Measurements from ENCODE around the gene MAJIN.

The MAJIN gene

GRCh38 chr11:64914123-64914522 is 57.8 kb downstream of the MAJIN start:
- no peaks in the 10 kb centered on the region for H3K79me2 ChIP-seq (ENCODE audit: control insufficient read depth, insufficient read depth, low read length)
- H3K56ac ChIP-seq (ENCODE audit: low read length) = no peak overlapping the region
- H4K5ac ChIP-seq (ENCODE audit: low read length) = no peak overlapping the region
- no peak overlapping the region for H3K4me3 ChIP-seq (ENCODE audit: low read length)
- no peak overlapping the region for H2AK5ac ChIP-seq (ENCODE audit: low read length)
- H3K27ac ChIP-seq (ENCODE audit: low read depth, low read length) = no peak overlapping the region
- H2BK5ac ChIP-seq (ENCODE audit: low read length) = no peak overlapping the region
- no peak overlapping the region for H2BK15ac ChIP-seq (replicated peaks; ENCODE audit: low read depth)
- peaks cover 2% of the 10 kb centered on the region for H3K79me1 ChIP-seq (ENCODE audit: low read length)
- no CpG with 5 or more reads among the region's 17 CpGs for WGBS (ENCODE audit: extremely low coverage, insufficient coverage, low lambda C conversion rate)
- H3K27me3 ChIP-seq (ENCODE audit: insufficient read depth, low read length, poor library complexity) = no peaks in the 10 kb centered on the region
- no peak overlapping the region for H3K18ac ChIP-seq (ENCODE audit: low read length)
- no peak overlapping the region for H3K4me2 ChIP-seq (ENCODE audit: low read length)
- no peak overlapping the region for H4K8ac ChIP-seq (ENCODE audit: low read depth, low read length)
- H3K4me1 ChIP-seq (ENCODE audit: control insufficient read depth, low read depth, low read length) = no peaks in the 10 kb centered on the region
- H3K23ac ChIP-seq (ENCODE audit: low read length) = no peak overlapping the region
- H3K4ac ChIP-seq (ENCODE audit: low read depth, low read length) = no peak overlapping the region
- H2BK120ac ChIP-seq (ENCODE audit: low read depth, low read length) = no peak overlapping the region
- no peak overlapping the region for H3K9ac ChIP-seq (ENCODE audit: low read length)
- no peak for DNase-seq
- H3K36me3 ChIP-seq (ENCODE audit: control insufficient read depth, insufficient read depth, low read length) = peaks cover 4% of the 10 kb centered on the region

GRCh38 chr11:64913171-64913727 is 58.7 kb downstream of the MAJIN start:
- H3K79me1 ChIP-seq (ENCODE audit: low read length) = peaks cover 2% of the 10 kb centered on the region
- no peak overlapping the region for H3K4ac ChIP-seq (ENCODE audit: low read depth, low read length)
- H3K4me1 ChIP-seq (ENCODE audit: control insufficient read depth, low read depth, low read length) = no peaks in the 10 kb centered on the region
- H4K5ac ChIP-seq (ENCODE audit: low read length) = no peak overlapping the region
- WGBS (ENCODE audit: extremely low coverage, insufficient coverage, low lambda C conversion rate) = no CpG with 5 or more reads among the region's 18 CpGs
- H3K56ac ChIP-seq (ENCODE audit: low read length) = no peak overlapping the region
- no peak overlapping the region for H3K27ac ChIP-seq (ENCODE audit: low read depth, low read length)
- no peak overlapping the region for H4K8ac ChIP-seq (ENCODE audit: low read depth, low read length)
- no peak overlapping the region for H2BK5ac ChIP-seq (ENCODE audit: low read length)
- H2BK15ac ChIP-seq (replicated peaks; ENCODE audit: low read depth) = no peak overlapping the region
- no peak overlapping the region for H3K18ac ChIP-seq (ENCODE audit: low read length)
- no peak overlapping the region for H2BK120ac ChIP-seq (ENCODE audit: low read depth, low read length)
- H3K36me3 ChIP-seq (ENCODE audit: control insufficient read depth, insufficient read depth, low read length) = peaks cover 4% of the 10 kb centered on the region
- no peak overlapping the region for H2AK5ac ChIP-seq (ENCODE audit: low read length)
- no peak overlapping the region for H3K23ac ChIP-seq (ENCODE audit: low read length)
- H3K4me2 ChIP-seq (ENCODE audit: low read length) = no peak overlapping the region
- H3K4me3 ChIP-seq (ENCODE audit: low read length) = no peak overlapping the region
- H3K9ac ChIP-seq (ENCODE audit: low read length) = no peak overlapping the region
- H3K27me3 ChIP-seq (ENCODE audit: insufficient read depth, low read length, poor library complexity) = no peaks in the 10 kb centered on the region
- DNase-seq = no peak
- H3K79me2 ChIP-seq (ENCODE audit: control insufficient read depth, insufficient read depth, low read length) = no peaks in the 10 kb centered on the region

GRCh38 chr11:64911689-64912088 is 60.2 kb downstream of the MAJIN start:
- WGBS (ENCODE audit: extremely low coverage, insufficient coverage, low lambda C conversion rate) = no CpG with 5 or more reads among the region's 9 CpGs
- Histone ChIP-seq H3K79me2 (ENCODE audit: control insufficient read depth, insufficient read depth, low read length) (no peaks in the 10 kb centered on the region), H3K4me2 (ENCODE audit: low read length) (no peak overlapping the region)

GRCh38 chr11:64911142-64911541 is 60.8 kb downstream of the MAJIN start:
- Histone ChIP-seq H3K9ac (ENCODE audit: low read length) (no peak overlapping the region), H3K79me1 (ENCODE audit: low read length) (no peaks in the 10 kb centered on the region), H3K36me3 (ENCODE audit: control insufficient read depth, insufficient read depth, low read length) (peaks cover 4% of the 10 kb centered on the region)

More at GRCh38 chr11:64911689-64912088, 60.2 kb downstream of the MAJIN start:
- no peak overlapping the region for H3K56ac ChIP-seq (ENCODE audit: low read length)
- no peak overlapping the region for H3K18ac ChIP-seq (ENCODE audit: low read length)
- H3K9ac ChIP-seq (ENCODE audit: low read length) = no peak overlapping the region
- H2BK120ac ChIP-seq (ENCODE audit: low read depth, low read length) = no peak overlapping the region
- H3K4ac ChIP-seq (ENCODE audit: low read depth, low read length) = no peak overlapping the region
- H3K4me3 ChIP-seq (ENCODE audit: low read length) = no peak overlapping the region
- H3K36me3 ChIP-seq (ENCODE audit: control insufficient read depth, insufficient read depth, low read length) = peaks cover 4% of the 10 kb centered on the region
- DNase-seq = no peak
- H3K79me1 ChIP-seq (ENCODE audit: low read length) = peaks cover 2% of the 10 kb centered on the region
- H3K27me3 ChIP-seq (ENCODE audit: insufficient read depth, low read length, poor library complexity) = no peaks in the 10 kb centered on the region
- no peak overlapping the region for H4K8ac ChIP-seq (ENCODE audit: low read depth, low read length)
- H2AK5ac ChIP-seq (ENCODE audit: low read length) = no peak overlapping the region
- H2BK15ac ChIP-seq (replicated peaks; ENCODE audit: low read depth) = no peak overlapping the region
- no peak overlapping the region for H4K5ac ChIP-seq (ENCODE audit: low read length)
- no peak overlapping the region for H2BK5ac ChIP-seq (ENCODE audit: low read length)
- no peak overlapping the region for H3K27ac ChIP-seq (ENCODE audit: low read depth, low read length)
- H3K4me1 ChIP-seq (ENCODE audit: control insufficient read depth, low read depth, low read length) = no peaks in the 10 kb centered on the region
- H3K23ac ChIP-seq (ENCODE audit: low read length) = no peak overlapping the region

GRCh38 chr11:64910451-64911093 is 61.3 kb downstream of the MAJIN start:
- WGBS (ENCODE audit: extremely low coverage, insufficient coverage, low lambda C conversion rate) = no CpG with 5 or more reads among the region's 27 CpGs
- H3K18ac ChIP-seq (ENCODE audit: low read length) = no peak overlapping the region
- H3K4ac ChIP-seq (ENCODE audit: low read depth, low read length) = no peak overlapping the region
- H2BK120ac ChIP-seq (ENCODE audit: low read depth, low read length) = no peak overlapping the region
- H4K8ac ChIP-seq (ENCODE audit: low read depth, low read length) = no peak overlapping the region
- no peak overlapping the region for H3K9ac ChIP-seq (ENCODE audit: low read length)
- DNase-seq = no peak
- no peak overlapping the region for H3K4me3 ChIP-seq (ENCODE audit: low read length)
- no peak overlapping the region for H3K56ac ChIP-seq (ENCODE audit: low read length)
- H3K36me3 ChIP-seq (ENCODE audit: control insufficient read depth, insufficient read depth, low read length) = peaks cover 4% of the 10 kb centered on the region
- H2AK5ac ChIP-seq (ENCODE audit: low read length) = no peak overlapping the region
- H3K23ac ChIP-seq (ENCODE audit: low read length) = no peak overlapping the region
- no peaks in the 10 kb centered on the region for H3K27me3 ChIP-seq (ENCODE audit: insufficient read depth, low read length, poor library complexity)
- no peak overlapping the region for H4K5ac ChIP-seq (ENCODE audit: low read length)
- no peak overlapping the region for H3K27ac ChIP-seq (ENCODE audit: low read depth, low read length)
- no peak overlapping the region for H3K4me2 ChIP-seq (ENCODE audit: low read length)
- H3K4me1 ChIP-seq (ENCODE audit: control insufficient read depth, low read depth, low read length) = no peaks in the 10 kb centered on the region
- H2BK5ac ChIP-seq (ENCODE audit: low read length) = no peak overlapping the region
- H3K79me2 ChIP-seq (ENCODE audit: control insufficient read depth, insufficient read depth, low read length) = no peaks in the 10 kb centered on the region
- no peak overlapping the region for H2BK15ac ChIP-seq (replicated peaks; ENCODE audit: low read depth)
- H3K79me1 ChIP-seq (ENCODE audit: low read length) = no peaks in the 10 kb centered on the region

More at GRCh38 chr11:64911142-64911541, 60.8 kb downstream of the MAJIN start:
- Histone ChIP-seq H3K23ac (ENCODE audit: low read length) (no peak overlapping the region), H4K8ac (ENCODE audit: low read depth, low read length) (no peak overlapping the region), H3K4me2 (ENCODE audit: low read length) (no peak overlapping the region), H2BK120ac (ENCODE audit: low read depth, low read length) (no peak overlapping the region), H2BK5ac (ENCODE audit: low read length) (no peak overlapping the region), H3K4me3 (ENCODE audit: low read length) (no peak overlapping the region), H3K27ac (ENCODE audit: low read depth, low read length) (no peak overlapping the region), H3K4ac (ENCODE audit: low read depth, low read length) (no peak overlapping the region), H3K79me2 (ENCODE audit: control insufficient read depth, insufficient read depth, low read length) (no peaks in the 10 kb centered on the region), H3K27me3 (ENCODE audit: insufficient read depth, low read length, poor library complexity) (no peaks in the 10 kb centered on the region), H4K5ac (ENCODE audit: low read length) (no peak overlapping the region), H2BK15ac (replicated peaks; ENCODE audit: low read depth) (no peak overlapping the region), H2AK5ac (ENCODE audit: low read length) (no peak overlapping the region), H3K18ac (ENCODE audit: low read length) (no peak overlapping the region), H3K56ac (ENCODE audit: low read length) (no peak overlapping the region), H3K4me1 (ENCODE audit: control insufficient read depth, low read depth, low read length) (no peaks in the 10 kb centered on the region)
- DNase-seq = no peak
- WGBS (ENCODE audit: extremely low coverage, insufficient coverage, low lambda C conversion rate) = no CpG with 5 or more reads among the region's 7 CpGs

Data from mesendoderm (in vitro differentiated cells).